OCI-LY7 (cell line): ENCODE data around the gene DAPK1.

ENCODE experiments used
- CTCF ChIP-seq: fragments of 200-600 bp; sonication (generic); conservative IDR thresholded peaks from 2 replicates; pipeline ENCODE4 v1.5.1; 2014; ENCODE audit warnings: mild to moderate bottlenecking, antibody characterized with exemption, low read length, moderate library complexity, mixed read lengths
- EZH2phosphoT487 ChIP-seq: fragments of 200-600 bp; sonication (generic); IDR thresholded peaks from 2 replicates; pipeline ENCODE4 v1.6.1; 2018; ENCODE audit warnings: low read depth, borderline replicate concordance, mild to moderate bottlenecking, mixed run types, antibody characterized with exemption, low read length, moderate library complexity, mixed read lengths

- TF ChIP-seq CTCF (no peak), EZH2phosphoT487 (no peak)
These were observed 140.6 kb downstream of the DAPK1 start for GRCh38 chr9:87638292-87638691.
